ENCODE results near the gene RARRES2. TPM values are rescaled to one million over a fixed set of nuclear protein-coding genes. Genes with fewer than 3 reads are reported as not detected.

RARRES2 gene
- total RNA-seq, 1 donor from 2014 or later, result not detected

DNA sequence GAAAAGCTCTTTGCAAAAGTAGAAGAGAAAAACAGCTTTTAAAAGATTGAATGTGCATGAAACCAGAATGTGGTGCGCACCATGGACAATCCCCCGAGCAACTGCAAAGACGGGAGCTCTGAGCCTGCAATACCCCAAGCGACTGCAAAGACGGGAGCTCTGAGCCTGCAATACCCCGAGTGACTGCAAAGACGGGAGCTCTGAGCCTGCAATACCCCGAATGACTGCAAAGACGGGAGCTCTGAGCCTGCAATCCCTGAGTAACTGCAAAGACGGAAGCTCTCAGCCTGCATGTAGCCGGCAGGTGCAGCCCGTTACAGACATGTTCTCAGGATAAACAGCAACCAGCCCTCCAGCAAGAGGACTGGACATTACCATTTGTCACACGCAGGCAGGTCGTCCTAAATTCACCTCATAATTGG, 43.9 kb upstream of the RARRES2 start:
- no peaks in the 10 kb centered on the region for H3K9me3 Mint-ChIP-seq (ENCODE audit: unreplicated experiment)
- H3K4me1 Mint-ChIP-seq (ENCODE audit: unreplicated experiment), result peaks cover 15% of the 10 kb centered on the region
- no peak overlapping the region for H3K4me3 Mint-ChIP-seq (ENCODE audit: unreplicated experiment)
- no peaks in the 10 kb centered on the region for H3K36me3 Mint-ChIP-seq (ENCODE audit: unreplicated experiment)
- no peak for DNase-seq (ENCODE audit: extremely low spot score, unreplicated experiment)
- H3K27ac Mint-ChIP-seq (ENCODE audit: unreplicated experiment), result no peak overlapping the region
- TF ChIP-seq, protein P1, sequence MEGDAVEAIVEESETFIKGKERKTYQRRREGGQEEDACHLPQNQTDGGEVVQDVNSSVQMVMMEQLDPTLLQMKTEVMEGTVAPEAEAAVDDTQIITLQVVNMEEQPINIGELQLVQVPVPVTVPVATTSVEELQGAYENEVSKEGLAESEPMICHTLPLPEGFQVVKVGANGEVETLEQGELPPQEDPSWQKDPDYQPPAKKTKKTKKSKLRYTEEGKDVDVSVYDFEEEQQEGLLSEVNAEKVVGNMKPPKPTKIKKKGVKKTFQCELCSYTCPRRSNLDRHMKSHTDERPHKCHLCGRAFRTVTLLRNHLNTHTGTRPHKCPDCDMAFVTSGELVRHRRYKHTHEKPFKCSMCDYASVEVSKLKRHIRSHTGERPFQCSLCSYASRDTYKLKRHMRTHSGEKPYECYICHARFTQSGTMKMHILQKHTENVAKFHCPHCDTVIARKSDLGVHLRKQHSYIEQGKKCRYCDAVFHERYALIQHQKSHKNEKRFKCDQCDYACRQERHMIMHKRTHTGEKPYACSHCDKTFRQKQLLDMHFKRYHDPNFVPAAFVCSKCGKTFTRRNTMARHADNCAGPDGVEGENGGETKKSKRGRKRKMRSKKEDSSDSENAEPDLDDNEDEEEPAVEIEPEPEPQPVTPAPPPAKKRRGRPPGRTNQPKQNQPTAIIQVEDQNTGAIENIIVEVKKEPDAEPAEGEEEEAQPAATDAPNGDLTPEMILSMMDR (IDR thresholded peaks at IDR 0.05), result no peak
- no peaks in the 10 kb centered on the region for H3K27me3 Mint-ChIP-seq (ENCODE audit: unreplicated experiment)

DNA sequence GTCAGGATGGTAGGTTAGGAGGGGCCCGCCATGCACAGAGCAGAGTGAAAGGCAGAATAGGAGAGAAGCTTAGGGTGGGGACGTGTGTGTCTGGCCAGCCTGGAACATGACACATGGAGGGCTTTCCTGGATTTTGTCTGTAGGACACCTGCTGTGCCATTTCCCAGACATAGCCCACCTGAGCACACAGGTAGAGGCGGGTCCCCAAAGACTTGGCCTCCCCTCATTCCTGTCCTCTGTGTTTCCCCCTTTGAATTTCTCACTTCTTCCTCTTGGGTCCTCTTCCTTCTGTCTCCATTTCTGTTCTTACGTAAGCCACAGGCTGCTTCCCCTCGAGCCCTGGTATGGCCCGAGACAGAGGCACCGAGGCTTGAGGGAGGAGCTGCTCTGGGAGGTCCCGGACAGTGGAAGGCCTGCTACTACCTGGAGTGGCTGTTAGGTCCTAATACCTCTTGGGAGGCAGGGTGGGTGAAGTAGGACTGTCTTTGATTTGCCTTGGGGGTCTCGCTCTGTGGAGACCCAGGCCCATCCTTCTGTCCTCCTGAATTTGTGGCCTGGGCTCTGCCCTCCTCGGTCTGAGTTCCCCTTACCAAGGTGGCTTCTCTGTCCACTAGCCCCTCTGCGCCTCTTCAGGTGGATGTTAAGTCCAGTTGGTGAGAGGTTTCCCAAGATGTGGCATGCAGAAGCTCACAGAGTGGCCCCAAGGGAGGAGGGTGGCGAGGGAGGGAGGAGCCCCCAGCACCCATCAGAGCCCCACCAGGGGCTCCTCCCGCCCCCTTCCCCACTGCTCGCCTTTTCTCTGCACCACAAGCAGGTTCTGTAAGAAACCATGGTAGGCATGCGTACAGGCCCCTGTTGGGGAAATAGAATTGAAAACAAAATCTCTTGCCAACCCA, 43.2 kb upstream of the RARRES2 start:
- H3K4me3 Mint-ChIP-seq (ENCODE audit: unreplicated experiment), result no peak overlapping the region

DNA sequence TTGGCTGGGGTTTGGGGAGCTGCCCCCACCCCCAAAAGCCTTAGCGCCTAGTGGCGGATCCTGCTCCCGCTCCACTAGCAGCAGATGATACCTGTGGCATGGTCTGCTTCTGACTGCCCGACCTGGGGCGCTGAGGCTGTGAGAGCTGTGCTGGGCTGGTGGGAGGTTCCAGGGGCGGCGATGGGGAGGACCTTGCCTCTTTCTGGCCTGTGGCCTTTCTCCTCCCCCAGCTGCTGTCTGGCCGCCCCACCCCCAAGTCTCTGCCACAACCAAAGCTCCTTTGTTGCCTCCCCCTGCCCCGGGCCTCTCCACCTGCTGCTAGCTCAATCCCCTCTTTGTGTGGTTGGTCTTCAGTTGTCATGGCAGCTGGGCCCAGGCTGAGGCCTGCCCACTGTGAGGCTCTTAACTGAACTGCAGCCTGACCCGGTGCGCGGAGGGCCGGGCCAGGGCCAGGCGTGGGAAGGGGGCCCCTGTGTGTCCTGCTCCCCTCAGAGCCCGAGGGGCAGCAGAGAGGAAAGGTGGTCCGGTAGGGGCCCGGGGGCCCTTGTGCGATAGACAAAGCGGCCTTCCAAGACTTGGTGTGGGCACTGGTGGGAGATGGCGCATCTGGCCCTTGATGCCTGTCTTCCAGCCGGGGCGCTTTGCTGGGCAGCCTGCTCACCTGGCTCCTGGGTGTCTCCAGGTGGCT, 42.4 kb upstream of the RARRES2 start:
- Mint-ChIP-seq H3K9me3 (ENCODE audit: unreplicated experiment) (no peaks in the 10 kb centered on the region), H3K27me3 (ENCODE audit: unreplicated experiment) (no peaks in the 10 kb centered on the region), H3K36me3 (ENCODE audit: unreplicated experiment) (no peaks in the 10 kb centered on the region), H3K4me1 (ENCODE audit: unreplicated experiment) (peaks cover 23% of the 10 kb centered on the region), H3K27ac (ENCODE audit: unreplicated experiment) (no peak overlapping the region), H3K4me3 (ENCODE audit: unreplicated experiment) (no peak overlapping the region)
- TF ChIP-seq, protein P1 (IDR thresholded peaks at IDR 0.05), result no peak
- no peak for DNase-seq (ENCODE audit: extremely low spot score, unreplicated experiment)

More for the DNA sequence above, 43.2 kb upstream of the RARRES2 start:
- no peak for DNase-seq (ENCODE audit: extremely low spot score, unreplicated experiment)
- H3K36me3 Mint-ChIP-seq (ENCODE audit: unreplicated experiment), result no peaks in the 10 kb centered on the region
- TF ChIP-seq, protein P1 (IDR thresholded peaks at IDR 0.05), result no peak
- peaks cover 22% of the 10 kb centered on the region for H3K4me1 Mint-ChIP-seq (ENCODE audit: unreplicated experiment)
- no peak overlapping the region for H3K27ac Mint-ChIP-seq (ENCODE audit: unreplicated experiment)
- H3K9me3 Mint-ChIP-seq (ENCODE audit: unreplicated experiment), result no peaks in the 10 kb centered on the region
- H3K27me3 Mint-ChIP-seq (ENCODE audit: unreplicated experiment), result no peaks in the 10 kb centered on the region

DNA sequence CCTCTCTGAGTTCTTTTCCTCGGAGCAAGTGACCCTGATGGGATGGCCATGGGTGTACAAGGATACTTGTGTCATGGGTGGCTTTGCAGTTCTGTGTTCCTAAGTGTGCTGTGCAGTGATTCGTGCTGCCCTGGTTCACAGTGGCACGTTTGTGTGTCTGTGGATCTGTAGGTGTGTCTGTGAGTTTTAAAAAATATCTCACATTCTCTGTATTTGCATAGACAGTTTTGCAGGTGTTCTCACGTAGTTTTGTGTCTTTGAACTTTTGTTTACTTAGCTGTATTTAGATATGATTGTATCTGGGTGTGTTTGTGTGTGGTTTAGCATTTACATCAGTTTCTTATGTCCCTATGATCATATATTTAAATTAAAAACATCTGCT, 41.4 kb upstream of the RARRES2 start:
- H3K36me3 Mint-ChIP-seq (ENCODE audit: unreplicated experiment), result no peaks in the 10 kb centered on the region
- H3K9me3 Mint-ChIP-seq (ENCODE audit: unreplicated experiment), result no peaks in the 10 kb centered on the region
- no peaks in the 10 kb centered on the region for H3K27me3 Mint-ChIP-seq (ENCODE audit: unreplicated experiment)
- H3K4me1 Mint-ChIP-seq (ENCODE audit: unreplicated experiment), result peaks cover 32% of the 10 kb centered on the region
- TF ChIP-seq, protein P1 (IDR thresholded peaks at IDR 0.05), result no peak
- no peak overlapping the region for H3K4me3 Mint-ChIP-seq (ENCODE audit: unreplicated experiment)
- H3K27ac Mint-ChIP-seq (ENCODE audit: unreplicated experiment), result peak overlapping the region; percentile 6
- DNase-seq (ENCODE audit: extremely low spot score, unreplicated experiment), result no peak

All from osteocyte (in vitro differentiated cells).